Suprapubic skin (tissue), 4 donors: ENCODE measurements around the gene DIMT1. TPM values are rescaled to one million over a fixed set of nuclear protein-coding genes. Genes with fewer than 3 reads are reported as not detected.

Source experiments
- DNase-seq, 2 donors: peaks; one replicate each; pipeline ENCODE4 v3.0.0-alpha.2; 2019; ENCODE audit warnings: low spot score in 2 of 2
- H3K27ac ChIP-seq: fragments of 200-600 bp; sonication (generic); one replicate; pipeline ENCODE4 v1.5.1; 2019
- H3K27me3 ChIP-seq: fragments of 200-600 bp; sonication (generic); one replicate; pipeline ENCODE4 v1.5.1; 2019
- H3K36me3 ChIP-seq: fragments of 200-600 bp; sonication (generic); one replicate; pipeline ENCODE4 v1.5.1; 2019
- H3K4me1 ChIP-seq: fragments of 200-600 bp; sonication (generic); one replicate; pipeline ENCODE4 v1.5.1; 2019
- H3K4me3 ChIP-seq: fragments of 200-600 bp; sonication (generic); one replicate; pipeline ENCODE4 v1.5.1; 2019; ENCODE audit warnings: mild to moderate bottlenecking
- H3K9me3 ChIP-seq: fragments of 200-600 bp; sonication (generic); one replicate; pipeline ENCODE4 v1.5.1; 2019
- CTCF ChIP-seq, 2 donors: fragments of 200-600 bp in 1 of 2; fragments of 450-650 bp in 1 of 2; sonication (generic) in 1 of 2; IDR thresholded peaks; one replicate each; pipeline ENCODE4 v1.5.1; 2016 to 2019; ENCODE audit warnings: antibody characterized with exemption in 2 of 2, mild to moderate bottlenecking in 1 of 2, moderate library complexity in 1 of 2
- EP300 ChIP-seq: sonication (generic); formaldehyde crosslinking; IDR thresholded peaks from one replicate; pipeline ENCODE4 v1.6.1; 2017; ENCODE audit warnings: antibody characterized with exemption
- POLR2A ChIP-seq, 2 donors: fragments of 450-650 bp; IDR thresholded peaks; one replicate each; pipeline ENCODE4 v1.6.1; 2017; ENCODE audit warnings: antibody characterized with exemption in 2 of 2, mild to moderate bottlenecking in 2 of 2, moderate library complexity in 2 of 2
- POLR2AphosphoS5 ChIP-seq, 3 donors: sonication (generic); formaldehyde crosslinking; IDR thresholded peaks; one replicate each; pipeline ENCODE4 v1.6.1; 2017; ENCODE audit warnings: antibody characterized with exemption in 3 of 3
- WGBS: methylation state at CpG from one replicate; pipeline ENCODE4 v1.1.5; 2018; 5-methylcytosine and 5-hydroxymethylcytosine counted together
- total RNA-seq, 4 donors: library from RNA; depleted of rRNA; stranded (reverse); fragments of >200 nt; gene quantifications; one replicate each; pipeline ENCODE4 v1.1.0, GENCODE V29; 2016

Gene DIMT1
- total RNA-seq, 4 donors from 2014 or later, result 11.7 to 24.8 (median 19.0) TPM

GRCh38 chr5:62385131-62385530 lies 18.6 kb downstream of the DIMT1 start:
- TF ChIP-seq CTCF (IDR thresholded peaks at IDR 0.05), result no peak
- no peak for TF ChIP-seq EP300
- TF ChIP-seq POLR2AphosphoS5 (IDR thresholded peaks at IDR 0.05), result no peak
- TF ChIP-seq POLR2A (IDR thresholded peaks at IDR 0.05), result no peak
- Histone ChIP-seq H3K27ac (peak overlapping the region; percentile 30), H3K36me3 (peaks cover 70% of the 10 kb centered on the region), H3K4me1 (no peaks in the 10 kb centered on the region), H3K9me3 (no peaks in the 10 kb centered on the region), H3K4me3 (no peak overlapping the region), H3K27me3 (no peaks in the 10 kb centered on the region)
- 64% methylated on average over 4 of the region's 4 CpGs for WGBS
- DNase-seq, result no peak

DNA sequence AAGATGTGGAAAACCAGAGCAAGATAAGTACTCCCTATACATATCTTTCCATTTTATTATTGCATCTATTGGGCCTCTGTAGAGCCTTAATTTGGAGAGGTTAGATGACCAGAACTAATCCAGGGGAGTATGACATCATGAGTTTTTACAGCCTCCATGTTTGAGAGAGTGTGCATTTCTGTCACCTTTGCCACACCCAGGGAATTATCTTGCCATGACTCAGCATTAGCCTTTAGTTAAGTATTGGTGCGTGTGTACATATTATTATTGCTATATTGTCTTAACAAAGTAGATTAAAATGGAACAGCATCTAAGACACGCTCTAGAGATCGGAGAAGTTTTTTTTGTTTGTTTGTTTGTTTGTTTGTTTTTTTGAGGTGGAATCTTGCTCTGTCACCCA lies 27.6 kb downstream of the DIMT1 start:
- H3K4me1 ChIP-seq, result no peaks in the 10 kb centered on the region
- DNase-seq, result no peak
- H3K9me3 ChIP-seq, result no peaks in the 10 kb centered on the region
- TF ChIP-seq EP300 (no peak), POLR2AphosphoS5 (IDR thresholded peaks at IDR 0.05) (no peak), CTCF (IDR thresholded peaks at IDR 0.05) (no peak), POLR2A (IDR thresholded peaks at IDR 0.05) (no peak)
- peaks cover 78% of the 10 kb centered on the region for H3K36me3 ChIP-seq
- 96% methylated on average over 3 of the region's 3 CpGs for WGBS
- H3K4me3 ChIP-seq, result no peak overlapping the region
- H3K27me3 ChIP-seq, result no peaks in the 10 kb centered on the region
- no peak overlapping the region for H3K27ac ChIP-seq

DNA sequence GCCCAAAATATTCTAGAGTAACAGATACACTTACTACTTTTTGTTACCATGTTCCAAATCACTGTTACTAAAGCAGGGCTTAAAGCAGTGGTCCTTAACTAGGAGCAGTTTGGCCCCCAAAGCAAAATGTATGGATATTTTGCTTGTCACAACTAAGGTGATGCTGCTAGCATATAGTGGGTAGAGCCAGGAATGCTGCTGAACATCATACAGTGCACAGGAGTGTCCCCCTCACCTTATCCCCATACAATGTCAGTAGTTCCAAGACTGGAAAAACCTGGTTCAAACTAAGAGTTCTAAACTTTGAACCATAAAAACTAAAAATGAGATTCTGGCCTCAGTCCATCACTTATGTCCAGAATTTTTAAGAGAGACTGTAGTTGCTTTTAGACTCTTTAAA lies 28.1 kb downstream of the DIMT1 start:
- no peaks in the 10 kb centered on the region for H3K27me3 ChIP-seq
- no peaks in the 10 kb centered on the region for H3K9me3 ChIP-seq
- no peaks in the 10 kb centered on the region for H3K4me1 ChIP-seq
- H3K27ac ChIP-seq, result no peak overlapping the region
- no peak overlapping the region for H3K4me3 ChIP-seq
- TF ChIP-seq POLR2A (IDR thresholded peaks at IDR 0.05) (no peak), EP300 (no peak), POLR2AphosphoS5 (IDR thresholded peaks at IDR 0.05) (no peak), CTCF (IDR thresholded peaks at IDR 0.05) (no peak)
- no peak for DNase-seq
- H3K36me3 ChIP-seq, result peaks cover 76% of the 10 kb centered on the region

- TF ChIP-seq POLR2A (IDR thresholded peaks at IDR 0.05), result no peak
- TF ChIP-seq CTCF (IDR thresholded peaks at IDR 0.05), result no peak
- TF ChIP-seq POLR2AphosphoS5 (IDR thresholded peaks at IDR 0.05), result no peak
- Histone ChIP-seq H3K4me1 (no peaks in the 10 kb centered on the region), H3K9me3 (no peaks in the 10 kb centered on the region), H3K27me3 (no peaks in the 10 kb centered on the region), H3K36me3 (peaks cover 66% of the 10 kb centered on the region), H3K4me3 (no peak overlapping the region), H3K27ac (no peak overlapping the region)
- 100% methylated on average over 1 of the region's 1 CpG for WGBS
- no peak for DNase-seq
Measured at GRCh38 chr5:62374090-62374489, 29.6 kb downstream of the DIMT1 start.

DNA sequence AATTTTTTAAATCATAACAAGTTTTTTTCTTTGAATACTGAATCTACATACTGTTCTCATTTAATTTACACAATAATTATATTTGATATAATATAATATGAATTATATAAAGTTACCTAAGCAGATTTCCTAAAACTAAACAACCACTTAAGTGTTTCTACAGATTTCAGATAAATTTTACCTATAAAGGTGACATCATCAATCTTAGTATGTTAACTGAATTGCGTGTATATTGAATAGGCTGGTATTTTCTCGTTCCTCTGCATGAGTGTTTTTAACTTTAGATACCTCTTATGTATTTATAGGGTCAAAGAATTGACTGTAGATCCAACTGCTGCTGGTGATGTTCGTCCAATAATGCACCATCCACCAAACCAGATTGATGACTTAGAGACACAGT lies 30.3 kb downstream of the DIMT1 start:
- H3K4me3 ChIP-seq, result no peak overlapping the region
- DNase-seq, result no peak
- no peak overlapping the region for H3K27ac ChIP-seq
- peaks cover 63% of the 10 kb centered on the region for H3K36me3 ChIP-seq
- TF ChIP-seq CTCF (IDR thresholded peaks at IDR 0.05), result no peak
- no peak for TF ChIP-seq POLR2A (IDR thresholded peaks at IDR 0.05)
- no peak for TF ChIP-seq POLR2AphosphoS5 (IDR thresholded peaks at IDR 0.05)
- no peak for TF ChIP-seq EP300
- H3K9me3 ChIP-seq, result no peaks in the 10 kb centered on the region
- no peaks in the 10 kb centered on the region for H3K4me1 ChIP-seq
- 92% methylated on average over 3 of the region's 3 CpGs for WGBS
- H3K27me3 ChIP-seq, result no peaks in the 10 kb centered on the region
